ENCODE measurements around the gene HHAT. TPM values are rescaled to one million over a fixed set of nuclear protein-coding genes. Genes with fewer than 3 reads are reported as not detected.
"Not testable (repeated sequence)": the region's sequence is repeated elsewhere in the genome, so short reads cannot be mapped to it uniquely, and the experiment has no call there.

The HHAT gene
- total RNA-seq, 1 donor from 2014 or later: 14.7 TPM

DNA sequence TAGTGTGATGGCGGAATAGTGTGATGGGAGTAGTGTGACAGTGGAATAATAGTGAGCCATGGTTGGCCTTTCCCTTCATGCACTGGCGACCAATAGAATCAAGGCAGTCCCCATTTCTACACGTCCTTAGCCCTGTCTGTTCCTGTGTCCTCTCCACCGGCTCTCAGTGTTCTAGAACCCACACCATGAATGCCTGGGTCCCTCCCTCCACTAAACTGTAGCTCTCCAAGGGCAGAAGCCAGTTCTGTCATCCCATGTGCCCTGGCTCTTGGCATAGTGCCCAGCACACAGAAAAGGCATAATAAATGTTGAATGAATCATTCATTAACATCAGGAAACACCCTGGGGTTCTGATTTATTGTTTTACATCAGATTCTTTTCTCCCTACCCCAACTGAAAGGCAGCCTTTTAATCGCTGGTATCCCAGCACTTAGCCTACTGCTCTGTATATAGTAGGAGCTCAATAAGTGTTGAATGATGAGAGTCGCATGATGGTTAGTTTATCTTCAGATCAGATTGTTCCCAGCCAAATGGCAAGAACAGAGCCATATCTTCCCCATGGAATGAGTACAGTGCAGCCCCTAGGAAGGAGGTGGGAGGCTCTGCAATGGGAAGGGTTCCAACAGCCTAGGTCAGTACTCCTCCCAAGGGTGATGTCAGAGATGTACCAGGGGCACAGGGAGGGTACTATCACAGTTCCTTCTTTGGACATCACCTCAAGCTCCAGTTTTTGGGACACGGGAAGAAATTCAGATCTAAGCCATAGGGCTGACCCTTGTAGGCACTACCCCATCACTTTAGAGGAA is 325.7 kb downstream of the HHAT start:
- peaks cover 14% of the 10 kb centered on the region for H3K9me3 Mint-ChIP-seq (ENCODE audit: low read depth)
- H3K27me3 Mint-ChIP-seq: no peaks in the 10 kb centered on the region
- H3K4me3 Mint-ChIP-seq (ENCODE audit: low read depth): no peak overlapping the region
- TF ChIP-seq, protein P1, sequence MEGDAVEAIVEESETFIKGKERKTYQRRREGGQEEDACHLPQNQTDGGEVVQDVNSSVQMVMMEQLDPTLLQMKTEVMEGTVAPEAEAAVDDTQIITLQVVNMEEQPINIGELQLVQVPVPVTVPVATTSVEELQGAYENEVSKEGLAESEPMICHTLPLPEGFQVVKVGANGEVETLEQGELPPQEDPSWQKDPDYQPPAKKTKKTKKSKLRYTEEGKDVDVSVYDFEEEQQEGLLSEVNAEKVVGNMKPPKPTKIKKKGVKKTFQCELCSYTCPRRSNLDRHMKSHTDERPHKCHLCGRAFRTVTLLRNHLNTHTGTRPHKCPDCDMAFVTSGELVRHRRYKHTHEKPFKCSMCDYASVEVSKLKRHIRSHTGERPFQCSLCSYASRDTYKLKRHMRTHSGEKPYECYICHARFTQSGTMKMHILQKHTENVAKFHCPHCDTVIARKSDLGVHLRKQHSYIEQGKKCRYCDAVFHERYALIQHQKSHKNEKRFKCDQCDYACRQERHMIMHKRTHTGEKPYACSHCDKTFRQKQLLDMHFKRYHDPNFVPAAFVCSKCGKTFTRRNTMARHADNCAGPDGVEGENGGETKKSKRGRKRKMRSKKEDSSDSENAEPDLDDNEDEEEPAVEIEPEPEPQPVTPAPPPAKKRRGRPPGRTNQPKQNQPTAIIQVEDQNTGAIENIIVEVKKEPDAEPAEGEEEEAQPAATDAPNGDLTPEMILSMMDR (IDR thresholded peaks at IDR 0.05; ENCODE audit: unreplicated experiment): no peak
- peaks cover 6% of the 10 kb centered on the region for H3K36me3 Mint-ChIP-seq (ENCODE audit: insufficient read depth)
- no peak overlapping the region for H3K27ac Mint-ChIP-seq
- no peaks in the 10 kb centered on the region for H3K4me1 Mint-ChIP-seq (ENCODE audit: low read depth)
- DNase-seq (ENCODE audit: low spot score, unreplicated experiment): no peak

DNA sequence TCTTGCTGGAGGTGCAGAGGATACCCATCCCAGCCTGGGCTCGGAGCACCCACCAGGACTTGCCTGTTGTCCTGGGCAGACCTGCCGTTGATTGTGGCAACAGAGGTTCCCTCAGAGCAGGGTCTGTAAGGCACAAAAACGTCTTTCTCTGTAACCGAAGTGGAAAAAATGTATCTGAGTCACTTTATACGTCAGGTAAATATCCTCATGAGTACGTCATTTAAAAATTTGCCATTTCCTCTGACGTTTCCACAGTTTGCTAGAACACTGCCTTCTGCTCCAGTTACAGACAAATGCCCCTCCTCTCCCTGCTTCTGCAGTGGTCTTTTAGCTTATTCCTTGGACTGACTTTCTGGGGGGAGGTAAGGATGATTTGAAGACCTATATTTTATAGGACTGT is 326.8 kb downstream of the HHAT start:
- TF ChIP-seq, protein P1 (IDR thresholded peaks at IDR 0.05; ENCODE audit: unreplicated experiment): no peak
- no peaks in the 10 kb centered on the region for H3K4me1 Mint-ChIP-seq (ENCODE audit: low read depth)
- no peak for DNase-seq (ENCODE audit: low spot score, unreplicated experiment)
- H3K27ac Mint-ChIP-seq: no peak overlapping the region
- H3K9me3 Mint-ChIP-seq (ENCODE audit: low read depth): peaks cover 17% of the 10 kb centered on the region
- H3K4me3 Mint-ChIP-seq (ENCODE audit: low read depth): no peak overlapping the region
- H3K36me3 Mint-ChIP-seq (ENCODE audit: insufficient read depth): peaks cover 6% of the 10 kb centered on the region
- H3K27me3 Mint-ChIP-seq: no peaks in the 10 kb centered on the region

DNA sequence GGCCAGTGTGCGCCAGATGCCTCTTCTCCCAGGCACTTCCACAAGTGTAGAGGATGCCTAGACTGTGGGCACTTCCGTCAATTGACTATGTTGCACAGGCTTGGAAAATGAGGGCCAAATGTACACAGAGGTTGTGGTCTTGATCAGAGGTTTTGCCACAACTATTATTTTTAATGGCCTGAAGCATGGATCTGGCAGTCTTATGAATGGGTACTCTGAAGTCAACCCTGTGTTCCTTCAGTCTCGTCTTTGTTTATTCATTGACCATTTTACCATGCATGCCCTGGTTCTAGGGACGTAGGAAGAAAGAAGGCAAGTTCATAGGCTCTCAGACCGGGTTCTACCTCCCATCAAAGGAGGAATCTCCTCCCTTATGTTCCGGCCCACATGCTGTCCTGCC is 329.1 kb downstream of the HHAT start:
- H3K36me3 Mint-ChIP-seq (ENCODE audit: insufficient read depth): peaks cover 6% of the 10 kb centered on the region
- H3K27ac Mint-ChIP-seq: no peak overlapping the region
- TF ChIP-seq, protein P1 (IDR thresholded peaks at IDR 0.05; ENCODE audit: unreplicated experiment): no peak
- no peak for DNase-seq (ENCODE audit: low spot score, unreplicated experiment)
- H3K4me1 Mint-ChIP-seq (ENCODE audit: low read depth): peaks cover 2% of the 10 kb centered on the region
- no peak overlapping the region for H3K4me3 Mint-ChIP-seq (ENCODE audit: low read depth)
- H3K9me3 Mint-ChIP-seq (ENCODE audit: low read depth): peaks cover 17% of the 10 kb centered on the region
- no peaks in the 10 kb centered on the region for H3K27me3 Mint-ChIP-seq

DNA sequence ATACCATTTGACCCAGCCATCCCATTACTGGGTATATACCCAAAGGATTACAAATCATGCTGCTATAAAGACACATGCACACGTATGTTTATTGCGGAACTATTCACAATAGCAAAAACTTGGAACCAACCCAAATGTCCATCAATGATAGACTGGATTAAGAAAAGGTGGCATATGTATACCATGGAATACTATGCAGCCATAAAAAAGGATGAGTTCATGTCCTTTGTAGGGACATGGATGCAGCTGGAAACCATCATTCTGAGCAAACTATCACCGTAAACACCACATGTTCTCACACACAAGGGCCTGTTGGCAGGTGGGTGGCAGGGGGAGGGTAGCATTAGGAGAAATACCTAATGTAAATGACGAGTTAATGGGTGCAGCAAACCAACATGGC is 332.8 kb downstream of the HHAT start:
- H3K36me3 Mint-ChIP-seq (ENCODE audit: insufficient read depth); DNase-seq (ENCODE audit: low spot score, unreplicated experiment); H3K27me3 Mint-ChIP-seq; H3K27ac Mint-ChIP-seq; H3K4me3 Mint-ChIP-seq (ENCODE audit: low read depth): not testable (repeated sequence)
- peaks cover 17% of the 10 kb centered on the region for H3K4me1 Mint-ChIP-seq (ENCODE audit: low read depth)
- H3K9me3 Mint-ChIP-seq (ENCODE audit: low read depth): peaks cover 12% of the 10 kb centered on the region

DNA sequence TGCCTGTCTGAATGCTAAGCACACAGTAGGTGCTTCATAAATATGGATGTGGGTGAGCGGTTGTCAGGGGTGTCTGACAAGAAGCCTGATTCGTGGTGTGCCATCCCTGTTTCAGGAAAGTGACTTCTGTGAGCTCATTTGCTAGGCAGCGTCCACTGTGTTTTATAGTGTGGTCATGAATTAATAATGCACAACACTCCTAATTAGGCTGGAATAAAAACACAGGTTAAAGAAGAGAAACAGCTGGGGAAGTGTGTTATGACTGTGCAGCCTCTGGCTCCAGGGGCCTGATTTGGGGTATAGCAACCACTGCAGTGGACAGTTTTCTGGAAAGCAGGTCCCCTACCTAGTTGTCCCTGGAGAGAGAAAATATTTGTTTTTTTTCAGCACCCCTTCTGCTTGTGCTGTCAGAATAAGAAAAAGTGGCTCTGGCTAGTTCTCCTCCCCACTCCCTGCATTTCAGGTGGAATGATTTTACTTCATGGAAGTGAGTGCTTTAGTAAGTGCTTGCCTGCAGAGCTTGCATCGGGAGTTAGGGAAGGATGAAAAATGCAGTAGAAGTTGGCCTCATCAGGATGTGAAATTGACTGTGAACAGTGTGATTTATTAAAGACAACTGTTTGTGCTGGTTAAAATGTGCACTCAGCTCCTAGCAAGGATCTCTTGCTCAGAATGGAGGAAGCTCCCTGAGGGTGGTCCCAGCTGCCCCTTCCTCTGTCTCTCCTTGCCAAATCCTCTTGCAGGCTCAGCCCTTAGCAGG is 333.8 kb downstream of the HHAT start:
- Mint-ChIP-seq H3K4me1 (ENCODE audit: low read depth) (peaks cover 17% of the 10 kb centered on the region), H3K4me3 (ENCODE audit: low read depth) (no peak overlapping the region), H3K27ac (no peak overlapping the region), H3K27me3 (no peaks in the 10 kb centered on the region), H3K36me3 (ENCODE audit: insufficient read depth) (peaks cover 6% of the 10 kb centered on the region), H3K9me3 (ENCODE audit: low read depth) (peaks cover 12% of the 10 kb centered on the region)
- TF ChIP-seq, protein P1 (IDR thresholded peaks at IDR 0.05; ENCODE audit: unreplicated experiment): no peak
- no peak for DNase-seq (ENCODE audit: low spot score, unreplicated experiment)
